Omental fat pad (tissue), 4 donors: ENCODE data around the gene KIFAP3. TPM values are rescaled to one million over a fixed set of nuclear protein-coding genes. Genes with fewer than 3 reads are reported as not detected.

Experiments
- ATAC-seq: fragments of 150-250 bp; one replicate; pipeline ENCODE4 v1.9.1; 2016; ENCODE audit warnings: mild to moderate bottlenecking, moderate library complexity; ENCODE audit not compliant: low FRiP score
- DNase-seq: peaks from one replicate; pipeline ENCODE4 v3.0.0-alpha.2; 2019; ENCODE audit warnings: low spot score
- total RNA-seq, 4 donors: library from RNA; depleted of rRNA; stranded (reverse); fragments of >200 nt; gene quantifications; one replicate each; pipeline ENCODE4 v1.1.0, GENCODE V29; 2016
- TF ChIP-seq, protein P1 (sequence below), 3 donors: fragments of 450-650 bp; IDR thresholded peaks; one replicate each; pipeline ENCODE4 v1.5.1; 2016 to 2017; ENCODE audit warnings: antibody characterized with exemption in 3 of 3, mild to moderate bottlenecking in 3 of 3, moderate library complexity in 2 of 3

Gene KIFAP3
- total RNA-seq, 4 donors from 2014 or later, result 20.5 to 34.0 (median 25.6) TPM

DNA sequence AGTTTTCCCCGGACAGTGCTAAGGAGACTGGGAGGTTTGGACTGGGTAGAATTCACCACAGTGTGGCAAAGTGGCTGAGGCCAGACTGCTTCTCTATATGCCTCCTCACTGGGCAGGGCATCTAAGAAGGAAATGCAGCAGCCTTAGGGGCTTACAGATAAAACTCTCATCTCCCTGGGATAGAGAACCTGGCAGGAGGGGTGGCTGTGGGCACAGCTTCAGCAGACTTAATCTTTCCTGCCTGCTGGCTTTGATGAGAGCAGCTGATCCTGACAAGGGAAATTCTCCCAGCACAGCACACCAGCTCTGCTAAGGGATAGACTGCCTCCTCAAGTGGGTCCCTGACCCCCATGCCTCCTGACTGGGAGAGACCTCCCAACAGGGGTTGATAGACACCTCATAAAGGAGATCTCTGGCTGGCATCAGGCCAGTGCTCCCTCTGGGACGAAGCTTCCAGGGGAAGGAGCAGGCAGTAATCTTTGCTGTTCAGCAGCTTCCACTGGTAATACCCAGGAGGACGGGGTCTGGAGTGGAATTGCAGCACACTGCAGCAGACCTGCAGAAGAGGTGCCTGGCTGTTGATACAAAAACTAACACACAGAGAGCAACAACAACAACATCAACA is 25.2 kb downstream of the KIFAP3 start:
- DNase-seq, result no peak
- ATAC-seq, result no peak
- TF ChIP-seq, protein P1, sequence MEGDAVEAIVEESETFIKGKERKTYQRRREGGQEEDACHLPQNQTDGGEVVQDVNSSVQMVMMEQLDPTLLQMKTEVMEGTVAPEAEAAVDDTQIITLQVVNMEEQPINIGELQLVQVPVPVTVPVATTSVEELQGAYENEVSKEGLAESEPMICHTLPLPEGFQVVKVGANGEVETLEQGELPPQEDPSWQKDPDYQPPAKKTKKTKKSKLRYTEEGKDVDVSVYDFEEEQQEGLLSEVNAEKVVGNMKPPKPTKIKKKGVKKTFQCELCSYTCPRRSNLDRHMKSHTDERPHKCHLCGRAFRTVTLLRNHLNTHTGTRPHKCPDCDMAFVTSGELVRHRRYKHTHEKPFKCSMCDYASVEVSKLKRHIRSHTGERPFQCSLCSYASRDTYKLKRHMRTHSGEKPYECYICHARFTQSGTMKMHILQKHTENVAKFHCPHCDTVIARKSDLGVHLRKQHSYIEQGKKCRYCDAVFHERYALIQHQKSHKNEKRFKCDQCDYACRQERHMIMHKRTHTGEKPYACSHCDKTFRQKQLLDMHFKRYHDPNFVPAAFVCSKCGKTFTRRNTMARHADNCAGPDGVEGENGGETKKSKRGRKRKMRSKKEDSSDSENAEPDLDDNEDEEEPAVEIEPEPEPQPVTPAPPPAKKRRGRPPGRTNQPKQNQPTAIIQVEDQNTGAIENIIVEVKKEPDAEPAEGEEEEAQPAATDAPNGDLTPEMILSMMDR (IDR thresholded peaks at IDR 0.05), result no peak

DNA sequence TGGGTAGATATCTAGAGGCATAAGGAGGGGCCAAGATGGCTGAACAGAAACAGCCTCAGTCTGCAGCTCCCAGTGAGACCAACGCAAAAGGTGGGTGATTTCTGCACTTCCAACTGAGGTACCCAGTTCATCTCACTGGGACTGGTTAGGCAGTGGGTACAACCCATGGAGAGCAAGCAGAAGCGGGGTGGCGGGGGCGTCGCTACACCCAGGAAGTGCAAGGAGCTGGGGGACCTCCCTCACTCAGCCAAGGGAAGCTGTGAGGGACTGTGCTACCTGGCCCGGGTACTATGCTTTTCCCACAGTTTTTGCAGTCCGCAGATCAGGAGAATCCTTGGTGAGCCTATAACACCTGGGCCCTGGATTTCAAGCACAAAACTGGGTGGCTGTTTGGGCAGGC is 26.0 kb downstream of the KIFAP3 start:
- no peak for ATAC-seq
- no peak for DNase-seq
- TF ChIP-seq, protein P1 (IDR thresholded peaks at IDR 0.05), result no peak

DNA sequence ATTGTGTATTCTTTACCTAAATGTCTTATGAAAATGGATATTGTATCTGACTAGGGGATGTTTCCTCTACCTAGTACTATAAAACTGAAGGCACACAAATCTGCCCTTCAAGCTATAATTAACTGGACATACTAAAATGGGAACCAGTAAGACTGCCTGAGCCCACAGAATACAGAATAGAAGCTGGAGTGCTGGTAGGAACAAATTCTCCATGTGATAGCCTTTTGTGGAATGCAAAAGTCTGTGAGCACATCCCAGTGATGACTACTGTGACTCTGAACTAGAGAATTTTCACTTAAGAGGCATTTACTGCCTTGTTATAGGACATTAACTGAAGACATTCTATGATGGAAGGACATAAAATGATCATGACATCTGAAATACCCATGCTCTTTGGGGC is 30.3 kb downstream of the KIFAP3 start:
- no peak for ATAC-seq
- DNase-seq, result no peak

DNA sequence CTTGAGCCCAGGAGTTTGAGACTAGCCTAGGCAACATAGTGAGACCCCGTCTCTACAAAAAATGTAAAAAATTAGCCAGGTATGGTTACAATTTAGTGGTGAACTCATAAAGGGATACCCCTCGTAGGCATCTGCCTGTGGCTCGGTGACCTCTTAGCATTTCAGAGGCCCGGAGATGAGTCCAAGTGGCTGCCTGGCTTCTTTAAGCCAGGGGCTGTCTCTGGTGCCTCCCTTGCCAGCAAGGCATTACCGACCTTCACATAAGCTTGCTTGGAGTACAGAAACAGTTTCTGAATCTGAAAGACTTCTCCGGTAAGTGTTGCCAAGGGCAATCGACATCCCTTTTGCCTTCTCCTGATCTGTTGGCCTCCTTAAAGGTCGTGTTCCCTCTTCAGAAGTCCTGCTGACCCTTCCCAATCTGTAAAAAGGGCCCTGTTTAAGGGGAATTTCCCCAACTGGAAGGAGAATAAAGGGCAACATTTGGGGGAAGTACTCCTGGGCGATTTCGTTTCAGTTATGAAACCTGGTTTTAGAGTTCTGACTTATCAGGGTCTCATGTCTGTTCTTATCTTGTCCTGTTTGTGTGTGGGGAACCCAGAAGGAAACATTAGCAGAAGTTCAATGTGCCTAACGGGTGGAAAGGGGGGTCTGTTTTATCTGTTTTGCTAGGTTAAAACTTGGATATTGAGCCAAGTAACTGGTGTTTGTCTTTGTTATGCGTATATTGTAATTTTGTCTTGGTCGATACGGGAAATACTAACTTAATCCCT is 32.9 kb downstream of the KIFAP3 start:
- TF ChIP-seq, protein P1 (IDR thresholded peaks at IDR 0.05), result no peak
- no peak for DNase-seq
- ATAC-seq, result no peak

More for the DNA sequence above, 30.3 kb downstream of the KIFAP3 start:
- TF ChIP-seq, protein P1 (IDR thresholded peaks at IDR 0.05), result no peak

DNA sequence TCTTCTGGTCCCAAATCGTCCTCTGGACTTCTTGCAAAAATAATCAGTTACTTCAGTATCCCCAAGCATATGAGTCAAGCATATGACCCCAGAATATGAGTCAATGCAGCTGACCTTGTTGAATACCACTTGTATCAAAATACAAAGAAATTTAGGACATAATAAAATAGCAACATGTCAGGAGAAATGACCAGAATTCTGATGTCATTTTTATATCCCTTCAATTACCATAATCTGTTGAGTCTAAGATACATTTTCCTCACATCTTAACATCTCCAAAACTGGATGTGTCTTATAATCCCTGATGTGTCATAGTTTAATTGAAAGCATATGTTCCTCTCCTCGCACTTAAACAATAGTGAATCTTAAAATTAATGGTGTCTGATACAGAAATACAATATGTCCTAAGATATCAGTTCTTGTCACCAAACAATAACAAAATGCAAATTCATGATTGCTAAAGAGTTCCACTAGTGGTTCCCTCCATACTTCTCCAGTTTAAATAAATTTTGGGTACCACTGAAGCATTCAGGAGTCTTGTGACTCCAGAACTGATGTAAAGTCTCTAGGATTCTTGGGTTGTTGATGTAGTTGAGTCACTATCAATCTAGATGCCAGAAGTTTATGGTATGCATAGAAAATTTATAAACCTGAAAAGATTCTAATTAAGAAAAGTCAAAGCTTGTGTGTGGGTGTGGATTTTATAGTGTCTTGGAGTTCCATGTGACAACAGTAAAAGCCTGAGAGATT is 41.8 kb downstream of the KIFAP3 start:
- ATAC-seq, result no peak
- TF ChIP-seq, protein P1 (IDR thresholded peaks at IDR 0.05), result no peak
- no peak for DNase-seq

DNA sequence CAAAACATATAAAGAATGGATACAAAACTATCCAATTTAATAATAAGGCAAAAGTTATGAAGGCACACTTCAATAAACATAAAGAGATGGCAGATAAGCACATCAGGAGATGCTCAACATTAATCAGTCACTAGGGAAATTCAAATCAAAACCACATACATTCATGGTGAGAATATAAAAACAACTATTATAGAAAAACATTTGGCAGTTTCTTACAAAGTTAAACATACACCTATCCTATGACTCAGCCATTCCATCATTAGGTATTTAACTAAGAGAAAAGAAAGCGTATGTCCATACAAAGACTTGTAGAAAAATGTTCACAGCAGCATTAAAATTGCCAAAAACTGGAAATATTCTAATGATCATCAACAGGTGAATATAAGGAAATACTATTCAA is 44.3 kb downstream of the KIFAP3 start:
- DNase-seq (no peak), ATAC-seq (no peak)
- TF ChIP-seq, protein P1 (IDR thresholded peaks at IDR 0.05), result no peak
